HUES6 (cell line): ENCODE measurements around the gene MAP2K1.

Experiments
- H3K27ac ChIP-seq: 2 replicates; pipeline ENCODE4 v1.7.0; 2013; ENCODE audit warnings: low read depth, mild to moderate bottlenecking, low read length, inconsistent platforms
- H3K27me3 ChIP-seq: 2 replicates; pipeline ENCODE4 v1.6.1; 2013; ENCODE audit warnings: low read length; ENCODE audit not compliant: control insufficient read depth, insufficient read depth
- H3K36me3 ChIP-seq: 2 replicates; pipeline ENCODE4 v1.6.1; 2013; ENCODE audit warnings: low read length; ENCODE audit not compliant: control insufficient read depth, insufficient read depth
- H3K4me1 ChIP-seq: 2 replicates; pipeline ENCODE4 v1.6.1; 2013; ENCODE audit warnings: low read length; ENCODE audit not compliant: control insufficient read depth, insufficient read depth
- H3K4me3 ChIP-seq: 2 replicates; pipeline ENCODE4 v1.5.1; 2013; ENCODE audit warnings: low read depth, low read length
- H3K9ac ChIP-seq: one replicate; pipeline ENCODE4 v1.6.1; 2013; ENCODE audit warnings: mild to moderate bottlenecking, low read length
- H3K9me3 ChIP-seq: 2 replicates; pipeline ENCODE4 v1.6.1; 2013; ENCODE audit warnings: low read depth, low read length; ENCODE audit not compliant: control insufficient read depth, insufficient read depth

MAP2K1 gene

GRCh38 chr15:66408254-66408653 is 21.5 kb downstream of the MAP2K1 start:
- no peaks in the 10 kb centered on the region for H3K27me3 ChIP-seq
- H3K4me1 ChIP-seq, result peaks cover 53% of the 10 kb centered on the region
- no peak overlapping the region for H3K27ac ChIP-seq
- no peaks in the 10 kb centered on the region for H3K9me3 ChIP-seq
- no peaks in the 10 kb centered on the region for H3K36me3 ChIP-seq
- no peak overlapping the region for H3K4me3 ChIP-seq
- H3K9ac ChIP-seq, result no peak overlapping the region

GRCh38 chr15:66408675-66409282 is 22.1 kb downstream of the MAP2K1 start:
- H3K4me1 ChIP-seq, result peaks cover 48% of the 10 kb centered on the region
- no peak overlapping the region for H3K27ac ChIP-seq
- peaks cover 3% of the 10 kb centered on the region; the same call in 1 of the 2 replicates for H3K36me3 ChIP-seq
- H3K9me3 ChIP-seq, result peaks cover 4% of the 10 kb centered on the region; the same call in 1 of the 2 replicates
- H3K9ac ChIP-seq, result no peak overlapping the region
- no peaks in the 10 kb centered on the region for H3K27me3 ChIP-seq
- H3K4me3 ChIP-seq, result no peak overlapping the region

- Histone ChIP-seq H3K4me3 (no peak overlapping the region), H3K4me1 (peaks cover 40% of the 10 kb centered on the region), H3K27me3 (no peaks in the 10 kb centered on the region), H3K9me3 (peaks cover 12% of the 10 kb centered on the region), H3K27ac (no peak overlapping the region), H3K36me3 (peaks cover 11% of the 10 kb centered on the region), H3K9ac (no peak overlapping the region)
Observed at GRCh38 chr15:66409565-66410108, 22.9 kb downstream of the MAP2K1 start.

GRCh38 chr15:66411190-66411589 is 24.5 kb downstream of the MAP2K1 start:
- Histone ChIP-seq H3K27me3 (no peaks in the 10 kb centered on the region), H3K4me3 (no peak overlapping the region), H3K36me3 (peaks cover 14% of the 10 kb centered on the region), H3K4me1 (peaks cover 29% of the 10 kb centered on the region), H3K9ac (no peak overlapping the region), H3K9me3 (peaks cover 16% of the 10 kb centered on the region), H3K27ac (no peak overlapping the region)

- Histone ChIP-seq H3K27me3 (no peaks in the 10 kb centered on the region), H3K27ac (no peak overlapping the region), H3K36me3 (peaks cover 14% of the 10 kb centered on the region), H3K4me3 (no peak overlapping the region), H3K4me1 (peaks cover 35% of the 10 kb centered on the region), H3K9me3 (peaks cover 16% of the 10 kb centered on the region), H3K9ac (no peak overlapping the region)
Observed at GRCh38 chr15:66412220-66412619, 25.5 kb downstream of the MAP2K1 start.

DNA sequence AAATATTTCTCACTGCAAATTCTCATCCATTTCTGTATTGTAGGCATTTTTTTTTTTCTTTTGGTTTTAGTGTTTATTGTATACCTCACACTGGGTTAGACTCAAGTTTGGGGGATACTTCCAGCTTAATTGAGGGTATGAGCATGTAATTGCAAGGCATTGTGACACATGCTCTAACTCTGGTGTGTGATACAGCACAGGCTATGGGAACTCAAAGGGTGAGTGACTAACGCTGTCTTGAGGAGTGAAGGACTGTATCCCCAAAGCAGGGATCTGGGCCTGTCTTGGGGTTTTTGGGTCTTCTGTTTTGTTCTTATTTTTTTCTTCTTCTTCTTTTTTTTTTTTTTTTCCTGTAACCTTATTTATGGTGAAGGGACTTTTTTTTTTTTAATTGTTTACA is 26.9 kb downstream of the MAP2K1 start:
- Histone ChIP-seq H3K4me1 (peaks cover 40% of the 10 kb centered on the region), H3K36me3 (peaks cover 14% of the 10 kb centered on the region), H3K27ac (no peak overlapping the region), H3K9me3 (peaks cover 16% of the 10 kb centered on the region), H3K4me3 (no peak overlapping the region), H3K9ac (no peak overlapping the region), H3K27me3 (no peaks in the 10 kb centered on the region)

DNA sequence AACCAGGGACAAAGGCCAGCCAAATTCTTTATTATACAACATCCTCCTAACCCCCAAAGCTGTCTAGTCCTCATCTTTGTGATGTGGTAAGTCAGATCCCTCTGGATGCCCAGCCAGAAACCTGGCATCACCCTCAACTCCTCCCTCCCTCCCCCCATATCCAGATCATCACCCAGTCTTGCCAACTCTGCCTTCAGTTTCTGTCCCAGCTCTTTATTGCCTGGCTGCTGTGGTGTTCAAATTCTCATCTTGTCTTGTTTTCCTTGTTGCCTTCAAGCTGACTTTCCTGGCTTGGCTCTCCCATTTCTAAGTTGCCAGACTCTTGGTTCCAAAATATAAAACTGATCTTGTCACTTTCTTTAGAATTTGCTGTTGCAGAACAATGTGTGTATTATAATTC is 28.6 kb downstream of the MAP2K1 start:
- Histone ChIP-seq H3K4me3 (no peak overlapping the region), H3K9ac (no peak overlapping the region), H3K9me3 (peaks cover 16% of the 10 kb centered on the region), H3K27me3 (no peaks in the 10 kb centered on the region), H3K36me3 (peaks cover 14% of the 10 kb centered on the region), H3K4me1 (peaks cover 27% of the 10 kb centered on the region), H3K27ac (0 out of 2 replicates have a peak overlapping the region, but pooled peaks have one; percentile 32)

DNA sequence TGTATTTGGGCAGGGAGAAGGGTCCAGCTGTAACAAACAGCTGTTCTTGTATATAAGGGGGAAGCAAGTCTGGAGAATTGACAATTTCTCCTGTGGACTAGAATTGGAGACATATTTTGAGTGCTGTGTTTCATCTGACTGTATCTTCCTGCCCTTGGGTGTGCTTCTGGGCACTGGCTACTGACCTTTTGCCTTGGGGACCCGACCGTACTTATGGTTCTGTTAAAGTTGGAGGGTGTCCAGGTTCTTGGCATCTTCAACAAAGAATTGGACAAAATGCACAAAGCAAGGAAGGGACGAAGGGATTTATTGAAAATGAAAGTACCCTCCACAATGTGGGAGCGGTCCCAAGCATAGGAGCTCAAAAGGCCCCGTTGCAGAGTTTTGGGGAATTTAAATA is 31.0 kb downstream of the MAP2K1 start:
- H3K27me3 ChIP-seq, result no peaks in the 10 kb centered on the region
- H3K27ac ChIP-seq, result no peak overlapping the region
- H3K4me3 ChIP-seq, result no peak overlapping the region
- H3K36me3 ChIP-seq, result peaks cover 14% of the 10 kb centered on the region
- H3K4me1 ChIP-seq, result peaks cover 19% of the 10 kb centered on the region
- peaks cover 16% of the 10 kb centered on the region for H3K9me3 ChIP-seq
- H3K9ac ChIP-seq, result no peak overlapping the region

GRCh38 chr15:66419471-66419870 is 32.8 kb downstream of the MAP2K1 start:
- H3K4me1 ChIP-seq, result peaks cover 24% of the 10 kb centered on the region
- H3K36me3 ChIP-seq, result peaks cover 5% of the 10 kb centered on the region; the same call in 1 of the 2 replicates
- no peak overlapping the region for H3K9ac ChIP-seq
- H3K4me3 ChIP-seq, result no peak overlapping the region
- H3K27ac ChIP-seq, result no peak overlapping the region
- H3K27me3 ChIP-seq, result no peaks in the 10 kb centered on the region
- peaks cover 5% of the 10 kb centered on the region for H3K9me3 ChIP-seq

GRCh38 chr15:66422347-66422746 is 35.6 kb downstream of the MAP2K1 start:
- Histone ChIP-seq H3K27ac (no peak overlapping the region), H3K4me1 (peaks cover 17% of the 10 kb centered on the region), H3K9me3 (no peaks in the 10 kb centered on the region), H3K9ac (no peak overlapping the region), H3K4me3 (no peak overlapping the region), H3K27me3 (no peaks in the 10 kb centered on the region), H3K36me3 (no peaks in the 10 kb centered on the region)

DNA sequence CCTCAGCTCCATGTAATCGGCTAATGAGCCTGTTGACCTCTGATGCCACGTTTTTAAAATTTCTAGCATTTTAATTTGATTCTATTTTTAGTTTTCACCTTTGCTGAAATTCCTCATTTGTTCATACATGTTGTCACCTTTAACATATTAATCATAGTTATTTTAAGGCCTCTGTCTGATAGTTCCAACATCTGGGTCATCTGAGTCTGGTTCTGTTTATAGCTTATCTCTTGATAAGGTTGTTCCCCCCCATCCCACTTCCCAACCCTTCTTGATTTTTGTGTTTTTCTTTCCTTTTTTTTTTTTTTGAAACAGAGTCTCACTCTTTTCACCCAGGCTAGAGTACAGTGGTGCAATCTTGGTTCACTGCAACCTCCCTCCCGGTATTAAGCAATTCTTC is 36.4 kb downstream of the MAP2K1 start:
- Histone ChIP-seq H3K9me3 (no peaks in the 10 kb centered on the region), H3K4me1 (peaks cover 14% of the 10 kb centered on the region; the same call in 1 of the 2 replicates)

More for the DNA sequence above, 36.4 kb downstream of the MAP2K1 start:
- Histone ChIP-seq H3K36me3 (no peaks in the 10 kb centered on the region), H3K4me3 (no peak overlapping the region), H3K27ac (no peak overlapping the region), H3K27me3 (no peaks in the 10 kb centered on the region), H3K9ac (no peak overlapping the region)
